Ovary (tissue), 9 donors: ENCODE results near the gene NSG2. TPM values are rescaled to one million over a fixed set of nuclear protein-coding genes. Genes with fewer than 3 reads are reported as not detected.

ENCODE experiments used
- DNase-seq, 5 donors: peaks; one replicate each; pipeline ENCODE4 v3.0.0-alpha.2; 2019 to 2020
- H3K27ac ChIP-seq, 2 donors: fragments of 200-600 bp; one replicate each; pipeline versions ENCODE4 v1.5.1 to v1.8.0; 2019 to 2022
- H3K27me3 ChIP-seq: fragments of 200-600 bp; one replicate; pipeline ENCODE4 v1.8.0; 2022
- H3K36me3 ChIP-seq: fragments of 200-600 bp; sonication (generic); one replicate; pipeline ENCODE4 v1.5.1; 2019
- H3K4me1 ChIP-seq: one replicate; pipeline ENCODE4 v1.8.1; 2013; ENCODE audit warnings: mild to moderate bottlenecking, moderate library complexity; ENCODE audit not compliant: insufficient read depth
- H3K4me3 ChIP-seq: fragments of 200-600 bp; sonication (generic); one replicate; pipeline ENCODE4 v1.5.1; 2017
- H3K9me3 ChIP-seq, 2 donors: fragments of 200-600 bp in 1 of 2; sonication (generic) in 1 of 2; one replicate each; pipeline versions ENCODE4 v1.5.1 to v1.8.1; 2013 to 2019; ENCODE audit warnings: mild to moderate bottlenecking in 1 of 2, moderate library complexity in 1 of 2
- CTCF ChIP-seq, 3 donors: fragments of 450-650 bp in 2 of 3; fragments of 200-600 bp in 1 of 3; IDR thresholded peaks; one replicate each; pipeline versions ENCODE4 v1.5.1 to v1.8.0; 2016 to 2022; ENCODE audit warnings: antibody characterized with exemption in 3 of 3, mild to moderate bottlenecking in 1 of 3
- EP300 ChIP-seq: sonication (generic); formaldehyde crosslinking; IDR thresholded peaks from one replicate; pipeline ENCODE4 v1.6.1; 2017; ENCODE audit warnings: antibody characterized with exemption
- POLR2A ChIP-seq: fragments of 450-650 bp; IDR thresholded peaks from one replicate; pipeline ENCODE4 v1.6.1; 2017; ENCODE audit warnings: antibody characterized with exemption, mild to moderate bottlenecking, moderate library complexity
- WGBS, 3 donors: extraction: QIAGEN DNeasy Blood & Tissue Kit in 1 of 3; methylation state at CpG; one replicate each; pipeline versions ENCODE4 v1.1.5 to v1.1.7; 2013 to 2017; 5-methylcytosine and 5-hydroxymethylcytosine counted together
- intact Hi-C, 4 donors: fragments of 100-400 bp; cut with DNase I; formaldehyde crosslinking; loops; one replicate each; pipeline versions ENCODE4 v1.11.0 to v1.15.1; 2022 to 2023
- polyA plus RNA-seq, 2 donors: library from polyadenylated mRNA; stranded (reverse); fragments of 200-250 nt in 1 of 2; fragments of 350-450 nt in 1 of 2; fragmentation: Illumina TruSeq in 1 of 2; extraction: RNeasy Lipid Tissue Mini Kit (QIAGEN cat#74804) in 1 of 2; gene quantifications; one replicate each; pipeline ENCODE4 v1.2.3, GENCODE V29; 2013 to 2014
- total RNA-seq, 7 donors: library from RNA; depleted of rRNA in 2 of 7; stranded (reverse); fragments of >200 nt in 2 of 7; fragmentation: NEBNext Ultra II Directional in 3 of 7; extraction: Animal tissue kit (Norgen Biotek cat#: 25700) in 3 of 7; gene quantifications; one replicate each; pipeline versions ENCODE4 v1.1.0 to v1.2.4, GENCODE V29; 2016 to 2023
- donor health status: DM: no; HTN: no; CAD: no; lungs with moderate emphysema.
- donor health status: DM: no; HTN: no; CAD: no.
- donor health status: Bipolar disorder and iron deficiency.
- donor health status: DM: yes; HTN: yes; CAD: no.
- donor health status: DM: no; HTN: no; CAD: no.
- donor health status: DM: yes; HTN: yes; CAD: no.

The NSG2 gene
- total and polyA plus RNA-seq, 9 donors: not detected

- no peaks in the 10 kb centered on the region for H3K36me3 ChIP-seq
- TF ChIP-seq EP300 (no peak), CTCF (IDR thresholded peaks at IDR 0.05) (no peak), POLR2A (no peak)
- WGBS, 3 donors: 4 to 11% (median 9%) methylated on average over 3 of the region's 3 CpGs
These were observed 27.7 kb downstream of the NSG2 start for GRCh38 chr5:174073122-174073660.

GRCh38 chr5:174074369-174074768 is 28.9 kb downstream of the NSG2 start:
- no peaks in the 10 kb centered on the region for H3K27me3 ChIP-seq
- H3K4me3 ChIP-seq: no peak overlapping the region
- H3K4me1 ChIP-seq: peaks cover 4% of the 10 kb centered on the region
- DNase-seq: no peak
- intact Hi-C loops: no loop called here
- no peak for TF ChIP-seq POLR2A
- no peak for TF ChIP-seq CTCF (IDR thresholded peaks at IDR 0.05)
- no peak for TF ChIP-seq EP300
- 95 to 97% (median 97%) methylated on average over 7 of the region's 7 CpGs for WGBS, 3 donors
- H3K27ac ChIP-seq: no peak overlapping the region
- no peaks in the 10 kb centered on the region for H3K36me3 ChIP-seq
- H3K9me3 ChIP-seq: no peaks in the 10 kb centered on the region

More at GRCh38 chr5:174073122-174073660, 27.7 kb downstream of the NSG2 start:
- H3K27ac ChIP-seq: no peak overlapping the region
- H3K4me3 ChIP-seq: no peak overlapping the region
- no peaks in the 10 kb centered on the region for H3K9me3 ChIP-seq
- no peaks in the 10 kb centered on the region for H3K27me3 ChIP-seq
- intact Hi-C loops: no loop called here
- H3K4me1 ChIP-seq: peaks cover 4% of the 10 kb centered on the region
- no peak for DNase-seq

- intact Hi-C loops: no loop called here
- TF ChIP-seq CTCF (IDR thresholded peaks at IDR 0.05) (no peak), EP300 (no peak), POLR2A (no peak)
- Histone ChIP-seq H3K36me3 (no peaks in the 10 kb centered on the region), H3K27ac (no peak overlapping the region), H3K27me3 (no peaks in the 10 kb centered on the region), H3K4me3 (no peak overlapping the region), H3K4me1 (peaks cover 4% of the 10 kb centered on the region), H3K9me3 (no peaks in the 10 kb centered on the region)
- no peak for DNase-seq
- WGBS, 3 donors: 56 to 73% (median 59%) methylated on average over 3 of the region's 3 CpGs
These were observed 32.9 kb downstream of the NSG2 start for GRCh38 chr5:174078416-174078815.

- H3K27ac ChIP-seq: no peak overlapping the region
- peaks cover 2% of the 10 kb centered on the region for H3K4me1 ChIP-seq
- H3K27me3 ChIP-seq: no peaks in the 10 kb centered on the region
- TF ChIP-seq POLR2A: no peak
- no peak for TF ChIP-seq CTCF (IDR thresholded peaks at IDR 0.05)
- no peak for TF ChIP-seq EP300
- H3K9me3 ChIP-seq: no peaks in the 10 kb centered on the region
- intact Hi-C loops: no loop called here
- 97 to 98% (median 97%) methylated on average over 2 of the region's 2 CpGs for WGBS, 3 donors
- no peaks in the 10 kb centered on the region for H3K36me3 ChIP-seq
- H3K4me3 ChIP-seq: no peak overlapping the region
- DNase-seq: no peak
These were observed 36.8 kb downstream of the NSG2 start for GRCh38 chr5:174082286-174082685.
